ENCODE data around the gene FIGN. TPM values are rescaled to one million over a fixed set of nuclear protein-coding genes. Genes with fewer than 3 reads are reported as not detected.

The FIGN gene
- total RNA-seq, 2 donors from 2014 or later: 18.6 to 20.5 TPM

GRCh38 chr2:163753726-163754125 lies 17.9 kb upstream of the FIGN start:
- no peaks in the 10 kb centered on the region for H3K9me3 ChIP-seq (ENCODE audit: control insufficient read depth, low read length)
- H3K9me3 Mint-ChIP-seq: no peaks in the 10 kb centered on the region

DNA sequence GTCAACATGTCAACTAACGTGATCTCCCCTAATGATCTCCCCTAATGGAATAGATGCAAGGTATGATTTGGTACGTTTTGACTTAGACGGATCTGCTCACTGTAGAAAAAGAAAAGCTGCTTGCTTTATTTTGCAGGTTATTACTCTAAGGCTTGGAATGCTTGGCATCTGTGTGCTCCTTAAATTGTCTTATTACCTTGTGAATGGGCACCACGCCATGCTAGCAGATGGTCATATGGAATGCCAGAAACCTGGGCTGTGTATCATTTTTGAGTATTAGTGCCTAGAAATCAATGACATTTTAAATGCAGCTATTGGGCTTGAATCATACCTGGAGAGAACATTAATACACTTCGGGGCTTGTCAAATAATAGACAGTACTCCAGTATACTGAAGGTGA lies 16.5 kb upstream of the FIGN start:
- H3K36me3 Mint-ChIP-seq (ENCODE audit: low read depth): no peaks in the 10 kb centered on the region
- no peak overlapping the region for H3K4me3 Mint-ChIP-seq
- no peaks in the 10 kb centered on the region for H3K27me3 Mint-ChIP-seq (ENCODE audit: insufficient read depth)
- H3K4me1 Mint-ChIP-seq: no peaks in the 10 kb centered on the region
- no peak overlapping the region for H3K9ac ChIP-seq (ENCODE audit: extremely low read depth, low read length, poor library complexity, severe bottlenecking)
- no peaks in the 10 kb centered on the region for H3K27me3 ChIP-seq (ENCODE audit: control insufficient read depth, insufficient read depth, low read length, poor library complexity, severe bottlenecking)
- no peak overlapping the region for H3K4me3 ChIP-seq (ENCODE audit: low read length)
- no peak overlapping the region for H3K27ac ChIP-seq (ENCODE audit: low read depth, low read length)
- H3K36me3 ChIP-seq (ENCODE audit: control insufficient read depth, insufficient read depth, low read length): no peaks in the 10 kb centered on the region
- DNase-seq: no peak
- no peaks in the 10 kb centered on the region for H3K4me1 ChIP-seq (ENCODE audit: control insufficient read depth, insufficient read depth, low read length)
- H3K9me3 ChIP-seq (ENCODE audit: control insufficient read depth, low read length): no peaks in the 10 kb centered on the region
- H3K9me3 Mint-ChIP-seq: no peaks in the 10 kb centered on the region
- 92 to 94% methylated on average over 4 to 5 of the region's 5 CpGs for whole genome bisulfite sequencing, 2 experiments (ENCODE audit: insufficient coverage in 1 of 2, insufficient read length in 1 of 2)
- H3K27ac Mint-ChIP-seq: no peak overlapping the region
- TF ChIP-seq CTCF (conservative IDR thresholded peaks at IDR 0.05): no peak

More at GRCh38 chr2:163753726-163754125, 17.9 kb upstream of the FIGN start:
- H3K27ac Mint-ChIP-seq: no peak overlapping the region
- H3K36me3 Mint-ChIP-seq (ENCODE audit: low read depth): no peaks in the 10 kb centered on the region
- H3K9ac ChIP-seq (ENCODE audit: extremely low read depth, low read length, poor library complexity, severe bottlenecking): no peak overlapping the region
- no peaks in the 10 kb centered on the region for H3K4me1 ChIP-seq (ENCODE audit: control insufficient read depth, insufficient read depth, low read length)
- WGBS, 2 experiments (ENCODE audit: insufficient coverage in 1 of 2, insufficient read length in 1 of 2): 71 to 100% methylated on average over 1 to 2 of the region's 2 CpGs
- DNase-seq: no peak
- no peak overlapping the region for H3K4me3 Mint-ChIP-seq
- H3K27me3 Mint-ChIP-seq (ENCODE audit: insufficient read depth): no peaks in the 10 kb centered on the region
- no peak overlapping the region for H3K27ac ChIP-seq (ENCODE audit: low read depth, low read length)
- H3K4me1 Mint-ChIP-seq: peaks cover 3% of the 10 kb centered on the region
- H3K4me3 ChIP-seq (ENCODE audit: low read length): no peak overlapping the region
- no peaks in the 10 kb centered on the region for H3K36me3 ChIP-seq (ENCODE audit: control insufficient read depth, insufficient read depth, low read length)
- TF ChIP-seq CTCF (conservative IDR thresholded peaks at IDR 0.05): no peak
- H3K27me3 ChIP-seq (ENCODE audit: control insufficient read depth, insufficient read depth, low read length, poor library complexity, severe bottlenecking): no peaks in the 10 kb centered on the region

DNA sequence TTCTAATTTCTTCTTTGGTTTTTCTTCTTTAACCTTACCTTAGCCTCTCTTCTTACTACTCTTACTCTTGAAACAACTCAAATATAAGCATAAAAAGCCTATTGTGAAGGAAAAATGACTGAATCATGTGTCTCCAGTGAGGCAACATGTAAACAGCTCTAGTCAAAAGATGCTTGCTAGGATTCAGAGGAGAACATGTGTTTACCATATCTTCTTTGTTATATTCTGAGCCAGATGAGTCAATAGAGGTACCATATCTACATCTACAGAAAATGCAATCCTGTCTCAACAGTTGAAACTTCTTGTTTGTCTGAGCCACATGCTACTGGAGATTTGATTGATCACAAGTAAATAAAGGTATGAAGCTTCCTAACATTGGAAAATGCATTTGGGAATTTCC lies 15.9 kb upstream of the FIGN start:
- H3K9ac ChIP-seq (ENCODE audit: extremely low read depth, low read length, poor library complexity, severe bottlenecking): no peak overlapping the region
- TF ChIP-seq CTCF (conservative IDR thresholded peaks at IDR 0.05): no peak
- no peaks in the 10 kb centered on the region for H3K9me3 ChIP-seq (ENCODE audit: control insufficient read depth, low read length)
- no peaks in the 10 kb centered on the region for H3K27me3 ChIP-seq (ENCODE audit: control insufficient read depth, insufficient read depth, low read length, poor library complexity, severe bottlenecking)
- DNase-seq: no peak
- Mint-ChIP-seq H3K4me1 (no peaks in the 10 kb centered on the region), H3K27ac (no peak overlapping the region), H3K36me3 (ENCODE audit: low read depth) (no peaks in the 10 kb centered on the region), H3K27me3 (ENCODE audit: insufficient read depth) (no peaks in the 10 kb centered on the region), H3K4me3 (no peak overlapping the region), H3K9me3 (no peaks in the 10 kb centered on the region)
- no peak overlapping the region for H3K4me3 ChIP-seq (ENCODE audit: low read length)
- no peaks in the 10 kb centered on the region for H3K36me3 ChIP-seq (ENCODE audit: control insufficient read depth, insufficient read depth, low read length)
- H3K27ac ChIP-seq (ENCODE audit: low read depth, low read length): no peak overlapping the region
- H3K4me1 ChIP-seq (ENCODE audit: control insufficient read depth, insufficient read depth, low read length): no peaks in the 10 kb centered on the region

All from endodermal cell (in vitro differentiated cells).